HepG2 (cell line): ENCODE results near the gene LYPD6B. TPM values are rescaled to one million over a fixed set of nuclear protein-coding genes. Genes with fewer than 3 reads are reported as not detected.

Source experiments
- ATAC-seq: fragments of 200-7000 bp; cut with Tn5 transposase; 3 replicates; pipeline ENCODE4 v1.9.1; 2020; ENCODE audit warnings: mild to moderate bottlenecking, moderate library complexity
- BruUV-seq: library from RNA; stranded (reverse); fragments of 400-500 nt; replicated peaks from 2 replicates; lab custom pipeline; 2021; lab: Mats Ljungman, UMichigan
- CTCF ChIA-PET: fragments of 300-600 bp; formaldehyde crosslinking; extraction: SDS; loops from one replicate; lab custom pipeline; 2021; ENCODE audit warnings: low total read pairs, inconsistent platforms, low intra/inter-chr PET ratio; lab: Yijun Ruan, JAX
- POLR2A ChIA-PET: fragments of 350-600 bp; sonication (Branson Sonifier 250); formaldehyde crosslinking; loops from one replicate; lab custom pipeline; 2020; ENCODE audit warnings: antibody characterized with exemption, inconsistent platforms; lab: Yijun Ruan, JAX
- DNase-seq: peaks from one replicate; pipeline ENCODE4 v3.0.0-alpha.2; 2015; ENCODE audit warnings: low spot score
- FAIRE-seq: peaks from 3 replicates; lab custom pipeline; 2011; peaks lifted over from hg19 to GRCh38; lab: Jason Lieb, UNC
- H2AFZ ChIP-seq: one replicate; pipeline ENCODE4 v1.6.1; 2011; ENCODE audit warnings: low read length, inconsistent platforms
- H3K27ac ChIP-seq: fragments of 300-600 bp; 3 replicates; pipeline ENCODE4 v1.8.0; 2011; ENCODE audit warnings: mixed run types, mild to moderate bottlenecking, mixed read lengths, low read length, inconsistent platforms; ENCODE audit not compliant: insufficient read depth; ENCODE audit errors: extremely low read length
- H3K27me3 ChIP-seq, 2 experiments: fragments of 200-600 bp in 1 of 2; 2 replicates in 1 of 2; 3 replicates in 1 of 2; pipeline versions ENCODE4 v1.6.0 to v1.8.0; 2011; ENCODE audit warnings: low read length in 2 of 2, mild to moderate bottlenecking in 2 of 2, moderate library complexity in 2 of 2, inconsistent platforms in 1 of 2; ENCODE audit not compliant: insufficient read depth in 2 of 2, control insufficient read depth in 1 of 2
- H3K36me3 ChIP-seq, 2 experiments: fragments of 200-600 bp in 1 of 2; replicated peaks in 1 of 2; 2 replicates in 1 of 2; 3 replicates in 1 of 2; pipeline versions ENCODE4 v1.5.1 to v1.8.0; 2011; ENCODE audit warnings: low read length in 2 of 2, inconsistent platforms in 1 of 2; ENCODE audit not compliant: insufficient read depth in 2 of 2, control insufficient read depth in 1 of 2
- H3K4me1 ChIP-seq: 2 replicates; pipeline ENCODE4 v1.5.1; 2012; ENCODE audit warnings: low read length, inconsistent platforms; ENCODE audit not compliant: insufficient read depth
- H3K4me2 ChIP-seq: 2 replicates; pipeline ENCODE4 v1.6.0; 2011; ENCODE audit warnings: low read depth, low read length, inconsistent platforms
- H3K4me3 ChIP-seq, 3 experiments: fragments of 200-600 bp in 1 of 3; sonication (generic), shearing (Covaris generic) in 1 of 3; replicated peaks in 1 of 3; 2 replicates each; pipeline ENCODE4 v1.5.1; 2011 to 2016; ENCODE audit warnings: low read length in 3 of 3, inconsistent platforms in 2 of 3, low read depth in 2 of 3, mild to moderate bottlenecking in 2 of 3, control low read depth in 1 of 3, mixed read lengths in 1 of 3; ENCODE audit not compliant: insufficient read depth in 1 of 3
- H3K79me2 ChIP-seq: one replicate; pipeline ENCODE4 v1.6.1; 2011; ENCODE audit warnings: low read length, inconsistent platforms; ENCODE audit not compliant: insufficient read depth
- H3K9ac ChIP-seq: 2 replicates; pipeline ENCODE4 v1.6.0; 2011; ENCODE audit warnings: mild to moderate bottlenecking, low read depth, low read length, inconsistent platforms; ENCODE audit not compliant: insufficient read depth
- H3K9me3 ChIP-seq: 2 replicates; pipeline ENCODE4 v1.5.1; 2012; ENCODE audit warnings: mild to moderate bottlenecking, low read length
- H4K20me1 ChIP-seq: 2 replicates; pipeline ENCODE4 v1.6.0; 2011; ENCODE audit warnings: inconsistent platforms, mild to moderate bottlenecking, low read length, moderate library complexity; ENCODE audit not compliant: insufficient read depth
- BRF2 ChIP-seq: sonication (generic); formaldehyde crosslinking; IDR thresholded peaks from 2 replicates; pipeline ENCODE4 v1.8.1; 2022; ENCODE audit warnings: mild to moderate bottlenecking, missing genetic modification reagents
- HMG20B ChIP-seq: conservative IDR thresholded peaks from 2 replicates; pipeline ENCODE4 v1.6.1; 2016; ENCODE audit warnings: missing genetic modification reagents, missing compliant biosample characterization
- HMGXB3 ChIP-seq: sonication (generic); formaldehyde crosslinking; IDR thresholded peaks from 2 replicates; pipeline ENCODE4 v1.4.0; 2020; ENCODE audit warnings: missing genetic modification reagents, borderline replicate concordance
- JDP2 ChIP-seq: sonication (generic); formaldehyde crosslinking; IDR thresholded peaks from 2 replicates; pipeline ENCODE4 v1.8.1; 2022; ENCODE audit warnings: missing genetic modification reagents, borderline replicate concordance
- JUND ChIP-seq: sonication (generic); formaldehyde crosslinking; IDR thresholded peaks from 2 replicates; pipeline ENCODE4 v1.8.0; 2022; ENCODE audit warnings: mild to moderate bottlenecking, missing genetic modification reagents
- KAT8 ChIP-seq: IDR thresholded peaks from 2 replicates; pipeline ENCODE4 v1.6.1; 2016; ENCODE audit warnings: missing genetic modification reagents, missing compliant biosample characterization
- KLF6 ChIP-seq: IDR thresholded peaks from 2 replicates; pipeline ENCODE4 v1.8.0; 2016; ENCODE audit warnings: missing biosample characterization, missing genetic modification reagents
- NAIF1 ChIP-seq: sonication (generic); formaldehyde crosslinking; IDR thresholded peaks from 2 replicates; pipeline ENCODE4 v1.5.0; 2020; ENCODE audit warnings: mild to moderate bottlenecking, missing genetic modification reagents, borderline replicate concordance
- PLRG1 ChIP-seq: fragments of 450-650 bp; conservative IDR thresholded peaks from 2 replicates; pipeline ENCODE4 v1.6.1; 2016
- PPARG ChIP-seq: conservative IDR thresholded peaks from 2 replicates; pipeline ENCODE4 v1.6.1; 2016; ENCODE audit warnings: missing biosample characterization, missing genetic modification reagents
- RBM39 ChIP-seq: fragments of 200-400 bp; formaldehyde crosslinking; IDR thresholded peaks from one replicate; pipeline ENCODE4 v1.6.1; 2018; ENCODE audit warnings: antibody characterized with exemption, mild to moderate bottlenecking, low read depth, low read length; ENCODE audit not compliant: poor library complexity, severe bottlenecking
- SUZ12 ChIP-seq: fragments of 150-350 bp; IDR thresholded peaks from 2 replicates; pipeline ENCODE4 v1.6.1; 2014; ENCODE audit warnings: low read depth, low read length
- TMF1 ChIP-seq: sonication (generic); formaldehyde crosslinking; IDR thresholded peaks from 2 replicates; pipeline ENCODE4 v1.8.1; 2022; ENCODE audit warnings: low read depth, missing genetic modification reagents
- ZKSCAN1 ChIP-seq: fragments of 150-350 bp; IDR thresholded peaks from 2 replicates; pipeline ENCODE4 v1.6.1; 2014; ENCODE audit warnings: low read length
- ZNF235 ChIP-seq: sonication (generic); formaldehyde crosslinking; IDR thresholded peaks from 2 replicates; pipeline ENCODE4 v1.8.1; 2023; ENCODE audit warnings: mild to moderate bottlenecking, missing genetic modification reagents, borderline replicate concordance
- ZNF629 ChIP-seq: sonication (generic); formaldehyde crosslinking; conservative IDR thresholded peaks from 2 replicates; pipeline ENCODE4 v1.5.0; 2020; ENCODE audit warnings: missing genetic modification reagents
- ZNF737 ChIP-seq: sonication (generic); formaldehyde crosslinking; IDR thresholded peaks from 2 replicates; pipeline ENCODE4 v1.5.0; 2020; ENCODE audit warnings: missing genetic modification reagents, mild to moderate bottlenecking, borderline replicate concordance
- ZNF781 ChIP-seq: sonication (generic); formaldehyde crosslinking; IDR thresholded peaks from 2 replicates; pipeline ENCODE4 v1.5.1; 2020; ENCODE audit warnings: borderline replicate concordance, mild to moderate bottlenecking, missing genetic modification reagents; ENCODE audit errors: not compliant biosample characterization
- WGBS: methylation state at CpG from one replicate; pipeline ENCODE4 v1.1.6; 2017; ENCODE audit warnings: low lambda C conversion rate; 5-methylcytosine and 5-hydroxymethylcytosine counted together
- in situ Hi-C: cut with HindIII; loops from 2 replicates; pipeline ENCODE4 v1.10.0; 2017; ENCODE audit warnings: low pct_unique_long_range_greater_than_20kb; ENCODE audit not compliant: extremely low pct_ligation_motif_present
- intact Hi-C: fragments of 100-400 bp; cut with micrococcal nuclease; formaldehyde crosslinking; loops from one replicate; pipeline ENCODE4 v1.10.0; 2022; ENCODE audit not compliant: unreplicated experiment
- polyA plus RNA-seq, 8 experiments: library from polyadenylated mRNA; depleted of rRNA in 3 of 8; stranded (reverse) in 7 of 8; unstranded in 1 of 8; fragments of >200 nt; fragmentation: Illumina TruSeq in 4 of 8; extraction: Trizol in 4 of 8; gene quantifications; 2 replicates each; pipeline versions ENCODE4 v1.2.1 to v1.2.3, GENCODE V29; 2011 to 2016; ENCODE audit warnings: low read depth in 4 of 8, missing spikeins in 1 of 8, mixed read lengths in 1 of 8; ENCODE audit not compliant: insufficient read depth in 1 of 8
- total RNA-seq, 5 experiments: library from RNA; depleted of rRNA; stranded (reverse); fragments of >200 nt; fragmentation: Illumina TruSeq; extraction: Trizol; gene quantifications; 2 replicates each; pipeline ENCODE4 v1.2.3, GENCODE V29; 2016; ENCODE audit warnings: low read depth in 1 of 5
- TF ChIP-seq, protein P1 (sequence below): sonication (generic); formaldehyde crosslinking; IDR thresholded peaks from 2 replicates; pipeline ENCODE4 v1.4.0; 2020; ENCODE audit warnings: missing genetic modification reagents

The LYPD6B gene
- total and polyA plus RNA-seq, 2 of the 13 experiments (the other 11 are each of a cell fraction or from before 2014, with no cell fraction given) = not detected

DNA sequence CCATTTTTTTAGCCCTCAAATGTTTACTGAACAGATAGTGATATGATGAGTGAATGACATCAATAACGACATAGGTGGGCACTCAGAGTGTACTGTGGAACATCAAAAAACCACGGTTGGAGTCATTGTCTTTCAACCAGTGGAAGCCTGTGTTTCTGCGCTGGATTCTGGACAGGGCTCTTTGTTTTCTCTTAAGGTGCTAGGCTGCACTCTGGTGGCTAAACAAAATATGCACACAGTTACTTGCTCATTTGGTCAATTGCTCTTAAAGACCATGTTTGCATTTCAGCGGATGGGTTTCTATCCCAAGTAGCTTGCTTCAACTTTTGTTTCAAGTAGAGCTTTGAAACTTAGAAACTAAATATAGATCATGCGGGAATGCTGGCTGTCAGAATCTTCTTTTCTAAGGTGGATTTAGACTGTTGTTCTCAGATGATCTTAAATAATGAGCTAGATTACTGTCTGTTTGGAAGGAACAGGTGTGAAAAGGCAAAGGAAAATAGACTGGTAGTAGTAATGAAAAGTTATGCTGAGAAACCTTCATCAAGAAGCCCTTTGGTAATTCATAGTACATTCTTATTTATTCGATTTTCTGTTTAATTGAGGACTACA, 48.5 kb upstream of the LYPD6B start:
- POLR2A ChIA-PET = no interaction called here
- in situ Hi-C loops (loop anchor here (25.0 kb wide), 2 partner anchors 353 to 1053 kb away; partner anchors contain the start of gene EPC2), intact Hi-C loops (loop anchor here (1.0 to 5.0 kb wide), 5 partner anchors 64 to 1053 kb away; no protein-coding TSS in a partner anchor)
- Histone ChIP-seq H3K79me2 (no peaks in the 10 kb centered on the region), H3K9me3 (no peaks in the 10 kb centered on the region), H3K4me1 (no peaks in the 10 kb centered on the region), H3K9ac (no peak overlapping the region), H3K27me3 (peaks cover 0 to 1% of the 10 kb centered on the region in 2 experiments; a peak in 3 of 5 replicates), H3K4me3 (no peak overlapping the region), H4K20me1 (no peaks in the 10 kb centered on the region), H3K36me3 (no peaks in the 10 kb centered on the region), H3K4me2 (no peak overlapping the region), H2AFZ (no peak overlapping the region), H3K27ac (no peak overlapping the region)
- peak; percentile 99 for ATAC-seq
- peak; percentile 92 for FAIRE-seq
- BruUV-seq = no TSS peak
- peak; percentile 82 for DNase-seq
- under 1% methylated on average over 6 of the region's 6 CpGs for WGBS
- CTCF ChIA-PET = interaction anchor here (0.8 to 1.4 kb wide), 4 partner anchors 63 to 1052 kb away, joined by 3 to 9 read pairs (median 4); no protein-coding TSS in a partner anchor
- TF ChIP-seq NAIF1 (CRISPR knock-in tag) (peak; percentile 41; the same call in 1 of the 2 replicates), PPARG (0 out of 2 replicates have a peak, but pooled peaks have one; percentile 20), HMG20B (CRISPR knock-in tag) (no peak), ZNF235 (no peak), ZNF781 (no peak), ZKSCAN1 (no peak), BRF2 (CRISPR knock-in tag) (no peak), KAT8 (CRISPR knock-in tag) (0 out of 2 replicates have a peak, but pooled peaks have one; percentile 19), PLRG1 (no peak), SUZ12 (no peak), JDP2 (CRISPR knock-in tag) (no peak), ZNF737 (CRISPR knock-in tag) (no peak), HMGXB3 (CRISPR knock-in tag) (0 out of 2 replicates have a peak, but pooled peaks have one; percentile 35), ZNF629 (no peak), KLF6 (CRISPR knock-in tag) (no peak), TMF1 (CRISPR knock-in tag) (no peak), RBM39 (no peak), JUND (no peak)
- TF ChIP-seq, protein P1, sequence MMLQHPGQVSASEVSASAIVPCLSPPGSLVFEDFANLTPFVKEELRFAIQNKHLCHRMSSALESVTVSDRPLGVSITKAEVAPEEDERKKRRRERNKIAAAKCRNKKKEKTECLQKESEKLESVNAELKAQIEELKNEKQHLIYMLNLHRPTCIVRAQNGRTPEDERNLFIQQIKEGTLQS (CRISPR knock-in tag) = no peak
